HG03558 (cell line): ENCODE results near the gene PKHD1.
"Not testable (repeated sequence)": the region's sequence is repeated elsewhere in the genome, so short reads cannot be mapped to it uniquely, and the experiment has no call there.

Source experiments
- ATAC-seq: cut with Tn5 transposase; IDR thresholded peaks from one replicate; pipeline ENCODE4 v1.9.1; 2021; ENCODE audit warnings: moderate number of reproducible peaks; ENCODE audit not compliant: unreplicated experiment; ENCODE audit errors: extremely low read depth

Gene PKHD1

GRCh38 chr6:51996296-51996947, 91.0 kb downstream of the PKHD1 start:
- ATAC-seq = peak; percentile 69

DNA sequence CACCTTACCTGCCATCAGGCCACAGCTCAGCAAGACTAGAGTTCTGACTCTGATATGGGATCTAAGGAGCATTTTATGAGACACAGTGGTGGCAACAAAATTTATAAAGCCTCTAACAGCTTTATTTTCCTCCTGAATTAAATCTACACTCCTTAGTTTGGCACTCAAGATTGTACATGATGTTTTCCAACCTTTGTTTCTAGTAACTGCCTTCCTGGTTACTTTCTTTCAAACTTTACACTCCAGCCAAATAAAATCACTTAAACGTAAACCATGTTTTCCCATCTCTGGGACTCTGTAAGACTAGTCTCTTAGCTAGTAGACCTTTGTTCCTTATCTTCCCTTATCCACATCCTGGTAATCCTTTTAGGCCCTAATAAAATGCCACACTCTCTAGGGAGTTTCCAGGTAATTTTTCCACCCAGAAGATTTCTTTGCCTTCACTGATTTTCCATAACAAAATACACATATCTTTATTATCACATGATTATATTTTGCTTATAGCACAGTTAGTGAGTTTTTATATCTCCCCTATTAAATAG, 92.1 kb downstream of the PKHD1 start:
- ATAC-seq = no peak

DNA sequence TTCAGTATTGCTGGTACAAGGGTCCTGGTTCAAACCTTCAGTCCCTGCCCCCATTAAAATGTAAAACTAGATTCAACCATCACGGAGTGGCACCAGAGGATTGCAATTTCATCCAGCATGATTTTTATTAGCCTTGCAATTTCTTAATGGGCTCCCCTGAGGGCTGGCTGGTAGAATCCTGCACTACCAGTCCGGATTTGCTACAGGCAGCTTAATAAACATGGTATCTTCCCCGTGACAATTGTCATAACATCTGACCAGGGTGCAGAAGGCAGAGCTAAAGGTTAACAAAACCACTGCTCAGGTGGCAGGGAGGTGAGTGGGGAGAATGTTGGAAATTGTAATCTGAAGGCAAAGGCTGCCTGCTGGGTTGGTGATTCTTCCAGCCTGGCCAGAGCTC, 94.5 kb downstream of the PKHD1 start:
- no peak for ATAC-seq

DNA sequence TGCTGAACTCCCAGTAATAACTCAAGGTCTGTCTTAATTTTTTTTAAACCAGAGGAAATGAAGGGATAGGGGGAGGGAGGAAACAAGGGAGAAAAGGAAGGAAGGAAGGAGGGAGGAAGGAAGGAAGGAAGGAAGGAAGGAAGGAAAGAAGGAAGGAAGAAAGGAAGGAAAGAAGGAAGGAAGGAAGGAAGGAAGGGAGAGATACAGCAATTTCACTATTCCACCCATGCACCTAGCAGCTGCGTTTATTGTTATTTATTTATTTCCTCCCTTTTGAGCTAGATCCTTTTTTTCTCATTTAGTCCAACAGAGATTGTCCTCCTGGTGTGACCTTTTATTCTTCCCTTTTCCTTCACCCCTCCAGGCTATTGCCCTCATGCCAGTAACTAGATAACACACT, 97.6 kb downstream of the PKHD1 start:
- no peak for ATAC-seq

GRCh38 chr6:51986864-51987263, 100.5 kb downstream of the PKHD1 start:
- ATAC-seq = no peak

GRCh38 chr6:51983564-51983963, 103.8 kb downstream of the PKHD1 start:
- no peak for ATAC-seq

- ATAC-seq = not testable (repeated sequence)
These were observed 104.7 kb downstream of the PKHD1 start for GRCh38 chr6:51982695-51983094.

DNA sequence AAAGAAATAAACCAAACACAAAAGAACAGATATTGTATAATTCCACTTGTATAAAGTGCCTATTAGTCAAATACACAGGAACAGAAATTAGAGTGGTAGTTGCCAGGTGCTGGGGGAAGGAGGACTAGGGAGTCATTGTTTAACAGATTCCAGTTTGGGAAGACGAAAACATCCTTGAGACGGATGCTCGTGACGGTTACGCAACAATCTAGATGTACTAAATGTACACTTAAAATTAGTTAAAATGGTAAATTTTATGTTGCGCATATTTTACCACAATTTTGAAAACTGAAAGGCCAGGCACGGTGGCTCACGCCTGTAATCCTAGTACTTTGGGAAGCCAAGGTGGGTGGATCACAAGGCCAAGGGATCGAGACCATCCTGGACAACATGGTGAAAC, 111.0 kb downstream of the PKHD1 start:
- ATAC-seq = no peak

DNA sequence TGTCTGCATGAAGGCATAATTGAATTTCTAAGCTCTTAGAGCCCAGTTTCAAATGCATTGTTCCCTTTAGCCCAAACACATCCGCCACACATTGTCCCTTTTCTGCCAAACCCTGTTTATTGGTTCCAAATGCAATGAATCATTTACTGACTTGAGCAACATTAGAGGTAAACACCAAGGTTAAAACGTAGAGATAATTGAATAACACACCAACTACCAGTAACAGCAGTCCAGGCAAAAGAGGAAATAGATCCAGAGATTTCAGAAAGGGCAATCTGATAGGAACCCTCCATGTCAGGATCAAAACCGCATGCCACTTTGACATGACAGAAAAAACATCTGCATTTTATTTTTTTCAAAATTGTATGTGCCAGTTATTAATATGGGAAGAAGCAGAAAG, 114.8 kb downstream of the PKHD1 start:
- no peak for ATAC-seq

DNA sequence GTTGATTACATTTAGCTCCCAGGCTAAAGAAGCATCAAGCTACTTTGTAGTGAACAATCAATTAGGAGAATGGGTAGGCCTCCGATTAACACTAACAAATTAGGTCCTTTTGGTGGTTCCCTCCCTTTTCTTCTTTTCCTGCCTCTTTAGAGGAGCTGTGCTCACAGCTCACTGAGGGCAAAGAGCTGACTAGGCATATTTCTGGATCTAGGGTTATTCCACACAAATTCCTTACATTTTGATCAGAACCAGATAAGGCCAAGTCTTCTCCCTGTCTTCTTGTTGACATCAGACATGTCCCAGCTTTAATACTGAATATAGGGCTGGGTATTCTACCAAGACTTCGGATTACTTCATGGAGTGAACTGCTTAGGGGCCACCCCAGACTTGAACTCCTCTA, 119.1 kb downstream of the PKHD1 start:
- no peak for ATAC-seq

DNA sequence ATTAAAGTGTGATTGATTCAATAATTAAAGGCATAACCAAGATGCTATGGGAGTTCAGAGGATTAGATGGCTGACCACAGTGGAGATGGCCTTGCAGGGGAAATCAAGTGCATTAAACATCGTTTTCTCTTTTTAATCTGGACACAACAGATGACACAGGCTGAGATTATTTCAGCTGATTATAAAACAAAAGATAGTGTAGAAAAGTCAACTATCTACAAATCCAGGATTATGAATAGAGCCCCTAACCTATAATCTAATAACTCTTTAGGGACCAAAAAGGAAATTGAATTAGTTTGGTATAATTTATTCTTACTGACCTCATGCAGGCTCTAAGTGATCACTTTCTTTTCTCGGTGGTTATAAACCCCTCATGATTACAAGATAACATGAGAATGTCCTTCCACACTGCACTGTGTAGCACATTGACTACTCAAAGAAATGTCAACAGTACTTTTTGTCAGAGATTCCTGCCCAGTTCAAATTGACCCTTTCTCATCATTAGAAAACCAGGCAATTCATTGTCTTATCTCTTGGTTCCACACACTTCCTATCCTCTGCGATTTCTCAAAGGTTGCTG, 122.1 kb downstream of the PKHD1 start:
- no peak for ATAC-seq

DNA sequence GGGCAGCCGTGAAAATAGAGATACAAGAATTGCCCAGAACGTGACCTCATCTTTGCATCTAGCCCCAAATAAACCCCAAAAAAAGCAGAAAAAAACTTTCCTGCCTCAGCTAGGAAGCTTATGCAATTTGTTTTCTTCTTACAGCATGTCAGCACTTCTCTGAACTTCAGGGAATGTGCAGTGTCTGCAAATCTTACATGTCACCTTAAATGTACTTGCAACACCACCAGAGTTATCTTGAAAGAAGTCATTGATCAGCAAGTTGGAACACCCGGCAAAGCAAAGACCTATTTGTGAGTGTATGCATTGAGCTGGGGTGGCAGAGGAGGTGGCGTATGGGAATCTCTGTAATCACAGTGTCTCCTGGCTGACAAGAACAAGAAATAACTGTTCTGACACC, 123.4 kb downstream of the PKHD1 start:
- no peak for ATAC-seq

GRCh38 chr6:51962354-51962753, 125.1 kb downstream of the PKHD1 start:
- no peak for ATAC-seq

DNA sequence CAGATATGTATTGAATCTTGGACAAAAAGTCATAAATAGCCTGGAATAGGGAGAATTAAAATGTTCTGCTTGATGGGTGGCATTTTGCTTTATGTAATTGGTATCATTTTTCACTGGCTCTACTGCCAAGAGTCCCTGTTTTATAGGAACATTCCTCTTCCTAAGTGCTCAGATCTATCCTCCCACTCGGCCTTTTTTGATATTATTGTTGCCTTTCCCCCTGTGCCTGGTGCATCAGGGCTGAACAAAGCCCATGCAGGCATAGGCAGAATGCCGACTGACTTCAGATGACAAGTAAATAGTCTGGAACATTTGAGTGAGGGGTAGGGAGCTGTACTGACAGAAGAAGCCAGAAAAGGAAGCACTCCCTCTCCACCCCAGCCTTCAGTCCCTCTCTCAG, 127.0 kb downstream of the PKHD1 start:
- no peak for ATAC-seq

DNA sequence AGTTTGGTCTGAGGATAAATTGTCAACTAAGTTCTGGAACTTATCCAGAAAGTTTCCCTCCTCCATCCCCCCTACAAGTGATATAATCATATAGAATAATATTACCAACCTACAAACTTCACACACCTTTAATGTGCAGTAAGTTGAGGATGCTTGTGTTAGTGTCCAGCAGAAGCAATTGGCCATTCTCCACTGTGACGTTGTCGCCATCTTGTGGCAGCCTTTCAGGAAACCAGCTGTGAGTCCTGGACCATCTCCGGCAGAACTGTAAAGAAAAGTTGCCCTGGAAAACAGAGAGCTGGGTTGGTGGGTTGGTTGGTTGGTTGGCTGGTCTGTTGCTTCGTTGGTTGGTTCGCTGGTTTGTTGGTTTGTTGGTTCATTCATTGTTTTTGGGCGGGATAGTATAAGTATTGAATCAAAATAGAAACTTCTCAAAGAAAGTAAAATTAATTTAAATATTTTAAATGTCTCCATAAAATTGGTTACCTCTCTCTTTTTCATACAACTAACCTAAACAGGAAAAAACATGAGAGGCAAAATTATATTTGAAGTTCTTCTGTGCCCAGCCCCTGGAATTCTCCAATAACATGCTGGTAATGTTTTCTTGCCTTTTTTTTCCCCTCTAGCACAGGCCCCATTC, 127.5 kb downstream of the PKHD1 start:
- peak; percentile 50 for ATAC-seq

DNA sequence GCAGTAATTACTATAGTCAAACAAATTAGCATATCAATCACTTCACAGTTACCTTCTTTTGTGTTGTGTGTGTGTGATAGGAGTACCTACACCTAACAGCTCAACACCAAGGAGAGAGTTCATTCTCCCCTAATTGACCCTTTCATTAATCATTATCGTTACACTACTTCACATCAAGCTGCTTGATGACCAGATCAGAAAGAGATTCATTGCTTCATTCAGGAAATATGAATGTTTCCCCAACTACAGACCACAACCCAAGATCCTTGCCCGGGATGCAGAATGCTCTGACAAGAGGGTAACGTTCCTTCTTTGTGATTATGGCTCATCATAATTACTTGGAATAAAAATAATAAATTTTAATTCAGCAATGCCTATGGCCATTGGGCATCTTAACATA, 132.7 kb downstream of the PKHD1 start:
- ATAC-seq = no peak

DNA sequence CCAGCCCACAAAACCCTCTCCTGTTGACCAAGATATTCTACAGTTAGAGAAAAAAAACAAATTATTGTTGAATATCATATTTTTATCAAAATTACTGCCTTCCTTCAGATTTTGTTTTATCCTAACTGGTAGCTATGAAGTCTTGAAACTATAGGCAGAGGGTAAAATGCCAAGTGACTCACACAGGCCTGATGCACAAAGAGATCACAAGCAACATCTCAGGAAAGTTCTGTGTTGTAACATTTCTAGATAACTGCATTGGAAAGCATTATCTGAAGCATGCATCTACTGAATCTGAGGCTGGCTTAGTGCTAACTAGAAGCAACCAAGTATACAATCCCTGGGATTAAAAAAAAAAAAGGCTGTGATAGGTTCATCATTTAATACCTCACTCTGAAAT, 134.2 kb downstream of the PKHD1 start:
- ATAC-seq = no peak

DNA sequence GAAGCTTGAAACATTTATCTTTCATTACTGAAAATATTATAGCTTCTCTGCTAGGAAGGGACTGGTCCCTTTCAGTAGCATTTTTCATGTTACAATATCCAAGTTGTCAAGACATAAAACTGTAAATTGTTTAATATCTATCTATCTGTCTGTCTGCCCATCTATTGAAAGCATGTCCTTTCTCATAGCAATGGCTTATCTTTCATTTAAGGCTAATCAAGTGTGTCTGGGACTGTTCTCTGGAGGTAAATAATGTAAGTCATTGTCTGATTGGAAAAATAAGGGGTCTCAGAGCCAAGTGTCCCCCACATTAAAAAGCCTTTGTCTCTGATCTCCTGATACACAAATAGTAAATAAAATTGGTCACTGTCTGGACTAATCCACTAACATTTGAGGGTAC, 135.5 kb downstream of the PKHD1 start:
- ATAC-seq = no peak

- no peak for ATAC-seq
These were observed 137.9 kb downstream of the PKHD1 start for GRCh38 chr6:51949526-51949925.

DNA sequence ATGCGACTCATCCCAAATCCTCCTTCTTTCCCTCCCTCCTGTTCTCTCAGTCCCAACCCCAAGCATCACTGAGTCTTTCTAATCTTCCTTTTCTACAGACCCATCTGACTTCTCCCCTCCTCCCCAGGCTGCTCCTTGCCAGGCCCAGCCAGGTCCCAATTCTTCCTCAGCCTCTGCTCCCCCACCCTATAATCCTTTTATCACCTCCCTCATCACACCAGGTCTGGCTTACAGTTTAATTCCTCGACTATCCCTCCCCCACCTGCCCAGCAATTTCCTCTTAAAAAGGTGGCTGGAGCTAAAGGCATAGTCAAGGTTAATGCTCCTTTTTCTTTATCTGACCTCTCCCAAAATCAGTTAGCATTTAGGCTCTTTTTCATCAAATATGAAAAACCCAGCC, 147.7 kb downstream of the PKHD1 start:
- ATAC-seq = not testable (repeated sequence)

DNA sequence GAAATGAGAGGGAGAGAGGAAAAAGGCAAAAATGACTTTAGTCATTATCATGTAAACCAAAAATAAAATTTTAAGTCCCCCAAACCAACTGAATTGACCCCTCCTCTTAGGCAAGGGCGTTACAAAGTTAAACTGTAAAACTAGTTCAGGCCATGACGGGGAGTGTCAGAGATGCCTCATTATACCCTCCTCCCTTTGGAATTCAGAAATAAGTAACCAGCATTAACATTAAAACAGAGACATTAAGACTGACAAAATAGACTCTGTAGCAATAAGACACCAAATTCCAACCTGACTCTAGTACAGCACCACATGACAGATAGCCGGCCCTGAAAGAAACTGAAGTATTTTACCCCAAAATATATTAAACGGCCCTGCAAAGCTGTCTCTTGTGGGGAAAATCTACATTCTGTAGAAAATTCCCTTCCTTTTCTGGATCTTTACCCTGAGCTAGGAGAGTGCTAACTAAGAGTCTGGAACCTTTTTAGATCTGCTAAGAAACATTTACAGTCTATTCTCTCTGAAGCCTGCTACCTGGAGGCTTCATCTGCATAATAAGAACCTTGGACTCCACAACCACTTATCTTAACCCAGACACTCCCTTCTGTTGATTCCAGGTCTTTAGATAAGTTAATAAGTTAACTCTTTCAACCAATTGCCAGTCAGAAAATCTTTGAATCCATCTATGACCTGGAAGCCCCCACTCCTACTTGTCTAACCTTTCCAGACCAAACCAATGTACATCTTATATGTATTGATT, 150.7 kb downstream of the PKHD1 start:
- ATAC-seq = no peak
